ENCODE results near the gene SMC1A. TPM values are rescaled to one million over a fixed set of nuclear protein-coding genes. Genes with fewer than 3 reads are reported as not detected.
A peak's percentile ranks its signal among the peaks of the same experiment; 100 is the strongest.

Gene SMC1A
- total RNA-seq, 6 donors from 2014 or later, result 27.2 to 49.3 (median 42.5) TPM

DNA sequence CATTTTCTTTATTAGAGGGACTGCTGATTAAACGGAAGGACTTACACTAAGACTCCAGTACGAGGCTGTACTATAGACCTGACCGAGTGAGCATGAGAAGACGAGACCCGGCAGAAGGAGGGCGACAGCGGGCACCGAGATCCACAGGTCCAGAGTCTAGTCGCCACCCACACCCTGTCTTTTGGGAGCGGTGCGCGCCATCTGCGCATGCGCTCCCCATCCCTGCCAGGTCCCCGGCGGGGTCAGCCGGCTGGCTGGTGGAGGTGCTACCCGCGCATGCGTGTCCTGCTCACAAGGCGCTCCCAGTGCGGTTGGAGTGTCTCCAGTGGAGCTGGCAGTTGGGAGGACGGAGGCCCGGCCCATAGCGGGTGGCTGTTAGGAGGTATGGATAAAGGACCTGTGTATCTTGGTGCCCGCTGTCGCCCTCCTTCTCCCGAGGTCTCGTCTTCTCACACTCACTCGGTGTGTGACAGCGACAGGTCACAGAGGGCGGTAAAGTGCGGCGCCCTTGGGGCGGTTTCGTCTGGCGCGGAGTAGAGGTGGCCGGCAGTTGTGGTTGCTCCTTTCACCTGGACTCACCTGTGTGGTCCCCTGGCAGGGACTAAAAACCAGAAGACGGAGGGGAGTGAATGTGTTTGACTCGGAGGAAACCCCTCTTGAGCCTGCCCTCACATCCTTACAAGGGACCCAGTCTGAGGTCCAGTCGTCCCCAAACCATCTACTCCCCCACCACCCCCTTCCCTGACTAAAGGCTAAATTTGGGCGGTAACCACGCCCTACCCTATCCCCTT is 19.3 kb upstream of the SMC1A start:
- Histone ChIP-seq H3K4me1 (peaks cover 0 to 15% (median 4%) of the 10 kb centered on the region in 4 donors), H3K27me3 (peaks cover 0 to 6% (median 0%) of the 10 kb centered on the region in 4 donors), H3K27ac (peak overlapping the region in 3 of 4 donors; percentile 71 to 87 (median 73)), H3K4me3 (peak overlapping the region in 3 of 4 donors; percentile 30 to 53 (median 45)), H3K9me3 (no peaks in the 10 kb centered on the region), H3K36me3 (no peaks in the 10 kb centered on the region)
- WGBS, 2 donors, result 4 to 16% methylated on average over 5 to 44 of the region's 44 CpGs
- peak in 1 of 4 donors; percentile 39 for TF ChIP-seq POLR2A (IDR thresholded peaks at IDR 0.05)
- no peak for TF ChIP-seq EP300 (IDR thresholded peaks at IDR 0.05)
- TF ChIP-seq, protein P1, sequence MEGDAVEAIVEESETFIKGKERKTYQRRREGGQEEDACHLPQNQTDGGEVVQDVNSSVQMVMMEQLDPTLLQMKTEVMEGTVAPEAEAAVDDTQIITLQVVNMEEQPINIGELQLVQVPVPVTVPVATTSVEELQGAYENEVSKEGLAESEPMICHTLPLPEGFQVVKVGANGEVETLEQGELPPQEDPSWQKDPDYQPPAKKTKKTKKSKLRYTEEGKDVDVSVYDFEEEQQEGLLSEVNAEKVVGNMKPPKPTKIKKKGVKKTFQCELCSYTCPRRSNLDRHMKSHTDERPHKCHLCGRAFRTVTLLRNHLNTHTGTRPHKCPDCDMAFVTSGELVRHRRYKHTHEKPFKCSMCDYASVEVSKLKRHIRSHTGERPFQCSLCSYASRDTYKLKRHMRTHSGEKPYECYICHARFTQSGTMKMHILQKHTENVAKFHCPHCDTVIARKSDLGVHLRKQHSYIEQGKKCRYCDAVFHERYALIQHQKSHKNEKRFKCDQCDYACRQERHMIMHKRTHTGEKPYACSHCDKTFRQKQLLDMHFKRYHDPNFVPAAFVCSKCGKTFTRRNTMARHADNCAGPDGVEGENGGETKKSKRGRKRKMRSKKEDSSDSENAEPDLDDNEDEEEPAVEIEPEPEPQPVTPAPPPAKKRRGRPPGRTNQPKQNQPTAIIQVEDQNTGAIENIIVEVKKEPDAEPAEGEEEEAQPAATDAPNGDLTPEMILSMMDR (IDR thresholded peaks at IDR 0.05), result no peak
- peak in 1 of 2 donors; percentile 56 for TF ChIP-seq POLR2AphosphoS5 (IDR thresholded peaks at IDR 0.05)
- DNase-seq (peak; percentile 88 to 94), ATAC-seq (ENCODE audit: low FRiP score in 2 of 2) (peak; percentile 81 to 92)

DNA sequence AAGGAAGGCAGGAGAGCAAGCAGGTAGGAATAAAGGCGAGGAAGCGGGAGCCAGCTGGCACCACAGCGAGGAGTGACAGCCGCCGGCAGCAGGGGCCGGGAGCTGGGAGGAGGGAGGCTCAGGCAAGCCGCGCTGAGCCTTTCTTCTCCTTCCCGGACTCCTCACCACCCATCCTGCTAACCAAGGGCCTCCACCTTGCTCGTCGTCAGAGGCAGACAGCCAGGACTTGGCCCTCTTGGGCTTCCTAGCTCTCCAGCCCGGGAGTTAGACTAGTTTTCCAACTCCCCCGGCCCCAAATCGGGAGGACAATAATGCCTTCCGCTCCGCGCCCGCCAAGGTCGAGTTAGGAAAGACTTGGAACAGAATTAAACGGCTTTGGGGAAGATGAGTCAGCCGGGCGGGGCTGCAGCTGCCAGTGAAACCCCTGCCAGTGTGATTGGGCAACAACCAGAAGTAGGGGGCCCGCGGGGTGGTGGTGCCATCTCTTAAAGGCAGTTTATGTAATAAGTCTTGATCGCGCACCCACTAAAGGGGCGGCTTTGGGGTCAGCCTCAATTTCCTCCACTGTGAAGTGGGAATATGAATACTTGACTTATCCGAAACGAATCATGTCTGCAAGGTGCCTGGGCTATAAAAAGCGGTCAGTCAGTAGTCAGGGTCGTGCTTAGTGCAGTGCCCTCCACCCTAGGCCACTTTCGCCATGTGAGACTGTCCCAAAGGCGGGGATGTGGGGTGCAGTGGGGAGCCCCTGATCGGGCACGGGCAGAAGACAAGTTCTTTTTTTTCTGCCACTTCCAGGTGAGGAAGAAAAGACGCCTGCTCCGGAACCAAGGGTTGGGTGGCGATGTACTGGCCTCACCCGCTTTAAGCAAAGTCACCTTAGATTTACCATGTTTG is 18.4 kb upstream of the SMC1A start:
- Histone ChIP-seq H3K4me1 (peaks cover 0 to 15% (median 4%) of the 10 kb centered on the region in 4 donors), H3K27ac (peak overlapping the region; percentile 65 to 87 (median 72)), H3K27me3 (peaks cover 0 to 6% (median 0%) of the 10 kb centered on the region in 4 donors), H3K36me3 (no peaks in the 10 kb centered on the region), H3K9me3 (no peaks in the 10 kb centered on the region), H3K4me3 (peak overlapping the region in 3 of 4 donors; percentile 30 to 53 (median 45))
- TF ChIP-seq EP300 (IDR thresholded peaks at IDR 0.05), result no peak
- TF ChIP-seq POLR2AphosphoS5 (IDR thresholded peaks at IDR 0.05), result peak; percentile 26 to 55
- peak in 1 of 4 donors; percentile 26 for TF ChIP-seq POLR2A (IDR thresholded peaks at IDR 0.05)
- TF ChIP-seq, protein P1 (IDR thresholded peaks at IDR 0.05), result no peak
- DNase-seq (peak in 1 of 2 donors; percentile 83), ATAC-seq (ENCODE audit: low FRiP score in 2 of 2) (peak; percentile 42 to 90)
- WGBS, 2 donors, result 13 to 24% methylated on average over 12 to 38 of the region's 39 CpGs

DNA sequence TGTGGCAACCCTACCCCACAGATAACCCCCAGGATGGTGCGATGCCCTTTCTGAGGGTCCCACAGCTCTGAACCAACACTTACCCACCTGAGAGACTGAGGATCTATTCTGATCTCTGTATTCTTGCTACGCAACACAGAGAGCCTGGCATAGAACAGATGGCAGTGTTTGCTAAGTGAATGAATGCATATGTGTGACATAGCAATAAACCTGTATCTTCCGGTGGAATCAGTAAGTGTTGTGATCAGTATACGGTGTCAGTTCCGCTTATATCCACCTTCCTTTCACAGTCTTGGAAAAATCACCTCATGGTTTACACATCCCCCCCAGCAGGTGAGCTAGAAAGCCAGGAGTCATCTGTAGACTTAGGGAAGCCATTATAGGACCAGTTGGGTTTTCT is 17.6 kb upstream of the SMC1A start:
- WGBS, 2 donors, result 64 to 81% methylated on average over 4 to 5 of the region's 5 CpGs
- Histone ChIP-seq H3K4me3 (peak overlapping the region in 3 of 4 donors; percentile 30 to 53 (median 45)), H3K27me3 (peaks cover 0 to 6% (median 0%) of the 10 kb centered on the region in 4 donors)

DNA sequence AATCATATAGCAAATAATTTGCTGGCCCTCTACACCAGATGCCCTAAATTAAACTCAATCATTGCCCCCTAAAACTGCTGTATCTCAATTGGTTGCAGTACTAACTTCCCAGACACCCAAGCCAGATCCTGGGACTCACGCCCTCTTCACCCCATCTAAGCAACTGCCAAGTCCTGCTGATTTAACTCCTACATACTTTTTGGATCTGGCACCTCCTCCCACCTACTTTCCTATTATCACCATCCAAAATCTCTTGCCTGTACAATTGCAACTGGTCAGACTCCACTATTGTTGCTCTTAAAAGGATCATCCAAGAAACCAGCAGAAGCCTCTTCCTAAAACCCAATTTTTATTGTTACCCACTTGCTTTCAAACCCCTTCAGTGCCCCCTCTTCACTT is 16.4 kb upstream of the SMC1A start:
- H3K4me3 ChIP-seq, result no peak overlapping the region
- no peaks in the 10 kb centered on the region for H3K36me3 ChIP-seq
- ATAC-seq (ENCODE audit: low FRiP score in 2 of 2) (no peak), DNase-seq (no peak)
- no peak overlapping the region for H3K27ac ChIP-seq
- no peaks in the 10 kb centered on the region for H3K9me3 ChIP-seq
- H3K4me1 ChIP-seq, result peaks cover 0 to 20% (median 4%) of the 10 kb centered on the region in 4 donors
- H3K27me3 ChIP-seq, result peaks cover 0 to 6% (median 0%) of the 10 kb centered on the region in 4 donors
- no peak for TF ChIP-seq POLR2AphosphoS5 (IDR thresholded peaks at IDR 0.05)
- TF ChIP-seq, protein P1 (IDR thresholded peaks at IDR 0.05), result no peak
- TF ChIP-seq EP300 (IDR thresholded peaks at IDR 0.05), result no peak
- no peak for TF ChIP-seq POLR2A (IDR thresholded peaks at IDR 0.05)
- 76 to 82% methylated on average over 1 of the region's 1 CpG for WGBS, 2 donors

More for the DNA sequence above, 17.6 kb upstream of the SMC1A start:
- peak overlapping the region; percentile 65 to 87 (median 72) for H3K27ac ChIP-seq
- peaks cover 0 to 15% (median 4%) of the 10 kb centered on the region in 4 donors for H3K4me1 ChIP-seq
- no peaks in the 10 kb centered on the region for H3K9me3 ChIP-seq
- ATAC-seq (ENCODE audit: low FRiP score in 2 of 2), result no peak
- TF ChIP-seq EP300 (IDR thresholded peaks at IDR 0.05) (no peak), POLR2AphosphoS5 (IDR thresholded peaks at IDR 0.05) (no peak), POLR2A (IDR thresholded peaks at IDR 0.05) (no peak)
- TF ChIP-seq, protein P1 (IDR thresholded peaks at IDR 0.05), result no peak
- no peaks in the 10 kb centered on the region for H3K36me3 ChIP-seq
- DNase-seq, result no peak
